Measurements from ENCODE around the gene RAB5IF.
A peak's percentile ranks its signal among the peaks of the same experiment; 100 is the strongest.
"Not testable (repeated sequence)": the region's sequence is repeated elsewhere in the genome, so short reads cannot be mapped to it uniquely, and the experiment has no call there.

RAB5IF gene

DNA sequence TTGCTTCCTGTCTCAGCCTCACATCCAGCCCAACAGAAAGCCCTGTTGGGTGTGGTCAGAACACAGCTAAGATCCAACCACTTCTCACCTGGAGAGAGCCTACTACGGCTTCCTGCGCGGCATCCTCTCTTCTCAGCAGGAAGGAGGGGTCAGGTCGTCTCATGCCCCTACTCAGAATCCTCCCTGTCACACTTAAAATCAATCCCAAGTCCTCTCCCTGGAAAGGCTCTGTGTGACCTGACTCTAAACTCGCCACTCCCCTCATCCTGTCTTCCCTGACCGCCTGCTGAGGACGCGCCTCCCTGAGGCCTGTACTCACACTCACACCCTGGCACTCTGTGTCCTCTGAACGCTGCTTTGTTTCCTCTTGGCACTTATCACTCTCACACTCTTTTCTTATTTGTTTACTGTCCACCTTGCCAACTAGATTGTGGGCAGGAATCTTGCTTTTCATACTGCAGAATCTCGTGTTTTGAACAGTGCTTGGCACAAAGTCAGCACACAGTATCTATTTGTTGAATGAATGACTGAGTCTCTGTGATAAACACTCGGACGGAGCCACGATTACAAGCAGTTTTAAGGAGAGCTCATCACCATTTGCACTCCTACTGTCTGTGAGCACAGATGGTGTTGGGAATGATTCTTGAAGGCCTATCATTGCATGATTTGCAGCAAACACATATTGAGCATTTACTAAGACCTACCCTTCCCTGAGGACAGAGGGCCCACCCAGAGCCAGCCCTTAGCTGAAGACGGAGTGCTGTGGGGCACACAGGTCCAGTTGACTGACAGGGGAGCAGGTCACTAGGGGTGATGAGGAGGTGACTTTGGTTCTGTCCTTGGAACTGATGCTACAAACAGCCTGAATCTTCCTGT, 18.7 kb downstream of the RAB5IF start:
- no peak for DNase-seq (ENCODE audit: low read depth, low spot score)
- no peak overlapping the region for H3K4me3 ChIP-seq (ENCODE audit: low read length)

DNA sequence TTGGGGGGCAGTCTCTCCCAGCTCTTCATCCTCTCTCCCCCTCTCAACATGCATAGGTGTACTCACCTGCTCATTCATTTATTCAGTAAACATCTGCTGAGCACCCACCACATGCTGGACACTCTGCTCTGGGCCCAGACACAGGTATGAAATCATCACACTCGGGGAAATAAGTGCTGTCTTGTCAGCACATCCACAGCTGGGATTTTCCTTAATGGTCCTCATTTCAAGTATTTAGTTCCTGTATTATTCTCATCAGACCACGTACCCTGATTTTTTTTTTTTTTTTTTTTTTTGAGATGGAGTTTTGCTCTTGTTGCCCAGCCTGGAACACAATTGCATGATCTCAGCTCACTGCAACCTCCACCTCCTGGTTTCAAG, 19.4 kb downstream of the RAB5IF start:
- H3K4me3 ChIP-seq (ENCODE audit: low read length): no peak overlapping the region
- DNase-seq (ENCODE audit: low read depth, low spot score): no peak

DNA sequence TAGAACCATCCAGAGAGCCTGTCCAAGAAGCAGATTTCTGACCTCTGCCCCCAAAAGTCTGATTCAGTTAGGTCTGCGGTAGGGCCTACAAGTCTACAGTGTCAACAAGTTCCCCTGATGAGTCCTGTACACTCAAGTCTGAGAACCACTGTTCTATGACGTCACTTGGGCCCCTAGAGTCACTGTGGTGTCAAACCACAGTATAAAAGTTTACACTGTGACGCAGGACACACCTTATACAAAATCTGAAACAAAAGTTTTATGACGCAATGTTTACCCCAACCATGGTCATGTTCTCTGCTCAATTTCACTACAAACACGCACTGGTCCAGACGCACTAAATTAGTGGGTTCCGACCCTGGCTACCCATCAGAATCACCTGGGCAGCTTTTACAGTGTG, 22.5 kb downstream of the RAB5IF start:
- no peak for DNase-seq (ENCODE audit: low read depth, low spot score)

DNA sequence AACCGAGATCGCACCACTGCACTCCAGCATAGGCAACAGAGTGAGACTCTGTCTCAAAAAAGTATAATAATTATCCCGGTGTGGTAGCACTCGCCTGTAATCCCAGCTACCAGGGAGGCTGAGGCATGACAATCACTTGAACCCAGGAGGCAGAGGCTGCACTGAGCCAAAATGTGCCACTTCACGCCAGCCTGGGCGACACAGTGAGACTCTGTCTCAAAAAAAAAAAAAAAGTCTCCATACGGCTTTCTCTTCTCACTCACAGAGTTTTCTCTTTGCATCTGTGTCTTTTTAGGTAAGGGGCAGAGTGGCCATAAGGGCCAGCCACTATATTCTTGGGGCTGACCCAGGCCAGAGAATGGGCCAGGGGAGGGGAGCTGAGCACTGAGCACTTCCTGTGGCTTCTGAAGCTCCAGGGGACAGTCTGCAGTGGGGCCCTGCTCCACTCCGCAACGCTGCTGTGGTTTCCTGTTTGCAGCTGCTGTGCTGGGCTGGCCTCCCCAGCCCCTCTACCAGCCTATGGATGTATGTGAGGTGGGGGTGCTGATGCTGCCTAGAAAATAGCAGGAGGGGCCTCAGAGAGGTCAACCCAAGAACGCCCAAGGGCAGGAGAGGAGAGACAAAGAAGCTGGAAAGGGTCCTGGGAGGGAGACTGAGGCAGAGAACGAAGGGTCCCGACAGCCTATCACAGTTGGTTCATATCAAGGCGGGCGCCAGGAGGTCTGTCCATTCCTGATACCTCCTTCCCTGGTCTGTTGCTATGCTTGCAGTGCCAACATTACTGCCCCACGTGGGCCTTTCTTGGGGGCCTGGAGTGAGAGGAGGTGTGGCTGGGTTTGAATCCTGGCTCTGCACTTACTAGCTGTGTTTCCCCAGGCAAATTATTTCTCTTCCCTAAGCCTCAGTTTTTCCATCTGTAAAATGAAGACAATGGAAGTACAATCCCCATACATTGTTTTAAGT, 24.4 kb downstream of the RAB5IF start:
- H3K4me3 ChIP-seq (ENCODE audit: low read length): peak overlapping the region; percentile 25
- peak; percentile 62 for DNase-seq (ENCODE audit: low read depth, low spot score)

More for the DNA sequence above, 22.5 kb downstream of the RAB5IF start:
- H3K4me3 ChIP-seq (ENCODE audit: low read length): no peak overlapping the region

DNA sequence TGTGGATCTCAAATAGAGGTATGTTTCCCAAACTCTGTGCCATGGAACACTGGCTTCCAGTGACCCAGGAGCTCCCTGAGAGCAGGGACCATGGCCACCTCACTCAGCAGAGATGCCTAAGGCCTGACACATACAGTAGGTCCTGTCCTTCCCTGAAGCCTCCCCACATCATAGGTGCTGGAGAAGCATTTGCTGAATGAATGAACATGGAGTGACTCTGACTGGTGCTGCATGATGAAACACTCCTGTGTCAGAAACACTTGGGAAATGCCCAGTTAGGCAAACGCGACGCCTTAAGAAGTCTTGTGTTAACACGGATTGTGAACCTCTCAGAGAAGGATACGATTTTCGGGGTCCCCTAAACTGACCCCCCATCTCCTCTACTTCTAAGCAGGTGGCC, 26.1 kb downstream of the RAB5IF start:
- H3K4me3 ChIP-seq (ENCODE audit: low read length): no peak overlapping the region
- DNase-seq (ENCODE audit: low read depth, low spot score): no peak

DNA sequence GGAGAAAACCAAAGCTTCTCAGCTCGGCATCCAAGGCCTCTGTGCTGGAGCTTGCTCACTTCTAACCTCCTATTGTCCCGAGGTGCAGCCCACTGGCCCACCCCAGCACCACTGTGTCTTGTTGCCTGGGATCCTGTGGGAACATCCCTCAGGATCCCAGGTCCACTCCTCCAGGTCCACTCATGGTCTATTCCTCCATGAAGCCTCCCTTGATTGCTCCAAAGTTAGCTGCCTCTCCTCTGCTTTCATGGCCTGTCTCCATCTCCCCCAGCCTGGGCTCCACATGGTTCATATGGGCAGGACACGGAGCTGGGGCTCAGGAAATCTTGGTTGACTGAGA, 26.5 kb downstream of the RAB5IF start:
- no peak overlapping the region for H3K4me3 ChIP-seq (ENCODE audit: low read length)
- no peak for DNase-seq (ENCODE audit: low read depth, low spot score)

DNA sequence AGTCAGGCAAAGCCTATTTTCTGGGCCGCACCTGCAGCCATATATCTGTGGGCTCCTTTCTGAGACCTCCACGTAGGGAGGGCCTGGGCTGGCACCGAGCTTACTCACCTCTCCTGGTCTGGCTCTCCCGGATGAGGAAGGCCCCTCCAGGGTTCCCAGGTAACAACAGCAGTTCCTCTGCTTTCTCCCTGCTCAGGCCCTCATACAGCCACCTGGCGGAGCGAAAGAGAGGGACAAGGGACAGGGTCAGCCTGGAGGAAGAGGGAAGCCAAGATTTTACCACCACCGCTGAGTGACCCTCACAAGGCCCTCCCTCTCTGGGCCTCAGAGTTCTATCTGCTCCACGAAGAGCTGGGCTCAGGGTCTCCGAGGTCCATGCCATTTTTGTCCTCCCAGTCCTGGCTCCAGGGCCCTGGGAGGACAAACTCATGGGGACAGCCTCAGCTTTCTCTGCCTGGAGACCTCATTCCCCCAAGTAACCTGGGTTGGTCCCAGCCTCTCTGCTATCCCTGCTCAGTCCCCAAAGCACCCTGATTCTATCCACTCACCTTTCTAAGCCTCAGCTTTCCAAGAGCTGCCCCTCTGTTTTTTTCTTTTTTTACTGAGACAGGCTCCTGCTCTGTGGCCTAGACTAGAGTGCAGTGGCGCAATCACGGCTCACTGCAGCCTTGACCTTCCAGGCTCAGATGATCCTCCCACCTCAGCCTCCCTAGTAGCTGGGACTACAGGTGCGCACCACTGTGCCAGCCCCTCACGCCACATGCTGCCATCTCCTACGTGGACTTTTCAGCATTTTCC, 27.1 kb downstream of the RAB5IF start:
- H3K4me3 ChIP-seq (ENCODE audit: low read length): no peak overlapping the region
- no peak for DNase-seq (ENCODE audit: low read depth, low spot score)

DNA sequence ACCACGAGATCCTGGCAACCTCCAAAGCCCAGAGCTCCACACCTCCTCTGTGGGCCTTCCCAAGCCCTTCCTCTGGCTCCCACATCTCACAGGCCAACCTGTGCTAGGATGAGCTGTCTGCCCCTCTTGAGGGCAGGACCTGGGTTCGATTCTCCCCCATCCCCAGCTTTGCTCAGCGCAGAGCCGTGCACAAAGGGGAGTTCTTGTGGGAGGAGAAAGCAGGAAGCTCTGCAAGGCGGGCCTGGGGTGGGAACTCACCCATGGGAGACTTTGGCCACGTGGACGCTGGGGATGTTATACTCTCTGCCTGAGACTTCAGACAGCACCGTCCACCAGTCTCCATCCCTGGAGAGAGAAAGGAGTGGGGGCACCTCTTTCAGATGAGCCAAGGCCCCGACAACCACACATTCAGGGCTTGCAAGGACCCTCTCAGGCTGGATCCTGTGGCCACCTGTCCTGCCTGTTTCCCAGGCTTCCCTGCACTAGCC, 27.8 kb downstream of the RAB5IF start:
- no peak overlapping the region for H3K4me3 ChIP-seq (ENCODE audit: low read length)
- DNase-seq (ENCODE audit: low read depth, low spot score): no peak

DNA sequence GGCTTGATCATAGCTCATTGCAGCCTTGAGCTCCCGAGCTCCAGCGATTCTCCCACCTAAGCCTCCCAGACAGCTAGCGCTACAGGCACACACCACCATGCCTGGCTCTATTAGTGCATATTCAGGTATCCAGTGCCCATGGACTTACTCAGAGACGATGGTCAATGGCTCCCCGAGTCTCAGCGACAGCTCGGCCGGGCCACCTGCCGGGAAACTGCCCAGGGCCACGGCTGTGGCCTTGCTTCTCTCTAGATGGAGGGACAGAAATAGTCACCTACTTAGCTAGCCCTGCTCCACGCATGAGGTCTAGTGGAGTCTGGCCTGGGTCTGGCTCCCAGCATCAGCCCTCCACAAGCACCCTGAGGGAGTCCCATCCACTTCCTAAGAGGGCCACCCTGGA, 28.8 kb downstream of the RAB5IF start:
- DNase-seq (ENCODE audit: low read depth, low spot score): no peak
- H3K4me3 ChIP-seq (ENCODE audit: low read length): no peak overlapping the region

DNA sequence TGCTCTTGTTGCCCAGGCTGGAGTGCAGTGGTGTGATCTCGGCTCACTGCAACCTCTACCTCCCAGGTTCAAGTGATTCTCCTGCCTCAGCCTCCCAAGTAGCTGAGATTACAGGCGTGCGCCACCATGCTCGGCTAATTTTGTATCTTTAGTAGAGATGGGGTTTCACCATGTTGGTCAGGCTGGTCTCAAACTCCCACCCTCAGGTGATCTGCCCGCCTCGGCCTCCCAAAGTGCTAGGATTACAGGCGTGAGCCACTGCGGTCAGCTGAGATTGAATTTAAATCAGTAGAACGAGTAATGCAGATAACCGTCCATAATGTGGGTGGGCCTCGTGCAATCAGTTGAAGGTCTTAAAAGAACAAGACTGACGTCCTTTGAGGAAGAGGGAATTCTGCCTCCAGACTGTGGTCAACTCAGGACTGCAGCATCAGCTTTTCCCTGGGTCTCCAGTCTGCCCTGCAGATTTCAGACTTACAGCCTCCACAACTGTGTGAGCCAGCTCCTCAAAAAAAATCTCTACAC, 33.4 kb downstream of the RAB5IF start:
- DNase-seq (ENCODE audit: low read depth, low spot score); H3K4me3 ChIP-seq (ENCODE audit: low read length): not testable (repeated sequence)

DNA sequence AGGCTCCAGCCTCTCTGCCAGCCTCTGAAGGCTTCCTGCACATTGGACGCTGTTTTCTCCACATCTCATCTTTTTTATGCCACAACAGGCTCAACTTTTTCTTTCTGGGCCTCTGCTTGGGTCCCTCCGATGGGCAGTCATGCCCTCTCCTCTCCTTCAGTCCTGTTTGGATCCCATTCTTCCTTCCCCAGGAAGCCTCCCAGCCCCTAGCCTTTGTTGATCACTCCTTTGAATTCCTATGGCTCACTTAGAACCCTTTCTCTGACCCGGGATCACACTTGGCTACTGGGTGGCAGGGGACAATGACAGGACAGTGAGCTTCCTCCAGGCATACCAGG, 35.9 kb downstream of the RAB5IF start:
- DNase-seq (ENCODE audit: low read depth, low spot score): no peak

DNA sequence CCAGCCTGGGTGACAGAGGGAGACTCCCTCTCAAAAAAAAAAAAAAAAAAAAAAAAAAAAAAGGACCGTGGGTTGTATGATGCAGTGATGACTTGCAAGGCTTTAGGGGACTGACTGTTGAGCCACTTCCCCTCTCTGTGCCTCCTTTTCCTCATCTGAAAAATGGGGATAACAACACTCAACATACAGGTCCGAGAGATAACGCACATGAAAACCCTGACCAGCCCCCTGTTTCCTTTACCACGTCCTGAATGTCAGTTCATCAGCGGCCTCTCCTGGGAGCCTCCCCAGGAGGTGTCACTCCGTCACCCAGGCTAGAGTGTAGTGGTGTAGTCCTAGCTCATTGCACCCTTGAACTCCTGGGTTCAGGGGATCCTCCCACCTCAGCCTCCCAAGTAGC, 36.6 kb downstream of the RAB5IF start:
- no peak overlapping the region for H3K4me3 ChIP-seq (ENCODE audit: low read length)
- DNase-seq (ENCODE audit: low read depth, low spot score): peak; percentile 34

More for the DNA sequence above, 35.9 kb downstream of the RAB5IF start:
- no peak overlapping the region for H3K4me3 ChIP-seq (ENCODE audit: low read length)

DNA sequence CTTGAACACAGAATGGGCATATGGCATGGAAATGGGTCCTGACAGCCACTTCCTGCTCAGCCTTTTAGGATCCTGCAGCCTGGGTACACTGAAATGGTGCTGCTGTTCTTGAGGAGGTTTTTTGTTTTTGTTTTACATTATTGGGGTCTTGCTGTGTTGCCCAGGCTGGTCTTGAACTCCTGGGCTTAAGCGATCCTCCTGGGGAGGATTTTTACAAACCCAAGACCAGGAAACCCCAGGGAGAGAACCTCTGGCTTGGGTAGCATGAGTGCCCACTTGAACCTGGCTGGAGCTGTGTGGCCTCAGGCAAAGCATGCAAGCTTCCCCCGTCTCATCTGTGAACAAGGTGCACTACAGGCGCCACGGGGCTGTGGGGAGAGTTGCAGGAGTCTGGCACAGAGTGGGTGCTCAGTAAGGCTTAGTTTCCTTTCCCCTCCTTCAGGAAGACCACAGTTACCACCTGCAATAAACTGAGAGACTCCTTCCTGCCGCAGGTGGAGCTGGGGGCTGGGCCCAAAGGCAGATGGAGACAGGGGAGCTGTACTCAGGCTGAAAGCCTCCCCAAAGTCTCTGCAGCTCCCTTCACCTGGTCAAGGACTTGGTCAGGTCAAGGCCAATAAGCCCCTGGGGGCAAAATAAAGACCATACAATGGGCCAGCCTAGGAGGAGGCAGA, 38.6 kb downstream of the RAB5IF start:
- H3K4me3 ChIP-seq (ENCODE audit: low read length): peak overlapping the region; percentile 78
- peak; percentile 86 for DNase-seq (ENCODE audit: low read depth, low spot score)

DNA sequence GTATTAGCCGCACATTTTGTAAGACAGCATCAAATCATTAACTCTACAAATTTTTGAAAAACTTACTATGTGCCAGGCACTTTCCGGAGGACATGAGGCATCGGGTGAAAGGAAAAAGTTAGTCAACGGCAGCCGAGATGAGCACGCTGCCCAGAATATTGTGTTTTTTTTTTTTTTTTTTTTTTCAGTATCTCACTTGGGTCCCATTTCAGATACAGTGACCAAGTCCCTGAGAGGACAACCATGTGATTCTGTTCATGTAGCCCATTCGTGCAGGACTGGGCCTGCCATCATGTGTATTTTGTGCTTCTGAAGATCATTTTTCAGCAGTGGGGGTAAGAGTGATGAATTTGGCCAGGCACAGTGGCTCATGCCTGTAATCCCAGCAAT, 39.1 kb downstream of the RAB5IF start:
- peak overlapping the region; percentile 78 for H3K4me3 ChIP-seq (ENCODE audit: low read length)
- DNase-seq (ENCODE audit: low read depth, low spot score): no peak

DNA sequence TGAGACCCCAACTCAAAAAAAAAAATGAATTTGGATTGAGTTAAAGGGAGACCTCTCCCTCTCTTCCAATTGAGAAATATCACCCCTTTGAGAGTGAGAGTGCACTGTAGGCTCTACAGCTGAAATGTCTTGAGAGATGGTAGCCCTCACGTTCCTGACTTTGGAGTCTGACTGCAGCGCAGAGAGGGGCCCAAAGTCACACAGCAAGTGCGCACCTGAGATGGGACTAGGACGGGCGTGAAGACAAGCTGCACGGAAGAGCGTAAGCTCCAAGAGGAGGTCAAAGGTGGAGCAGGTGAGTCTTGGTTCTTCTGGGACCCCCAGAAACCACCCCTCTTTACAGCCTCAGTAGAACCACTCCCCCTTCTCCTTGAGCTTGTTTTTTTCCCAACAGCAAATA, 39.8 kb downstream of the RAB5IF start:
- DNase-seq (ENCODE audit: low read depth, low spot score): no peak
- H3K4me3 ChIP-seq (ENCODE audit: low read length): peak overlapping the region; percentile 78

DNA sequence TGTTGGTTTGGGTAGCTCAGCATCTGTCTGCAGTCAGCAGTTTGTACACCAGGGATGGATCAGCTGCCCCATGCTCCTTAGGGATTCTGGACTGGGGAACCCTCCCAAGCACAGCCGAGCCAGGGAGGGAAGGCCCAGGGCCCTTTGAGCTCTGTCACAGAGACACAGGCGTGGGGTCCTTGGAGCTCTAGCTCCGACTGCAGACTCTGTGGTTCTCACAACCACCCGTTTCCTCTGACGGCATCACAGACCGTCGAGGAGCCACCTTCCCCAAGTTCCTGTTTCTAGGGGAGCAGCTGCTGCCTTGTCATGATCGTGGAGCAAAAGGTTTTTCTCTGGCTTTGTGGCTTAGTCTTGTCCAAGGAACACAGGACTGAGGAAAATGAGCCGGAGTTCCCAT, 40.4 kb downstream of the RAB5IF start, which contains the start of gene SLA2:
TSS of gene SLA2 (minus strand) at position 199 of the 400 bp plus-strand sequence. CDS start 4,861 bp downstream, outside the sequence.
- H3K4me3 ChIP-seq (ENCODE audit: low read length): peak within 1 kb of the TSS; percentile 78
- DNase-seq (ENCODE audit: low read depth, low spot score): peak; percentile 87

DNA sequence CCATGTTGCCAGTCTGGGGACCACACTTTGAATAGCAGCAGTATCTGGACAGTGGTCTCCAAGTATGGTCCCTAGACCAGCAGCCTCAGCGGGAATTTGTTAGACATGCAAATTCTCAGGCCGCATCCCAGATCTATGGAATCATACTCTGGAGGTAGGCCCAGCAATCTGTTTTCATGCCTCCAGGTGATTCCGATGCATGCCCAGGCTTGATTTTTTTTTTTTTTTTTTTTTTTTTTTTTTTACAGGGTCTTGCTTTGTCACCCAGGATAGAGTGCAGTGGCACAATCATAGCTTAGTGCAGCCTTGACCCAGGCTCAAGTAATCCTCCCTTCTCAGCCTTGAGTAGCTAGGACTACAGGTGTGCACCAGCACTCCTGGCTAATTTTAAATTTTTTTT, 41.1 kb downstream of the RAB5IF start:
- no peak overlapping the region for H3K4me3 ChIP-seq (ENCODE audit: low read length)
- no peak for DNase-seq (ENCODE audit: low read depth, low spot score)
